HCT116 (cell line): ENCODE measurements around the gene GPC5. TPM values are rescaled to one million over a fixed set of nuclear protein-coding genes. Genes with fewer than 3 reads are reported as not detected.

Source experiments
- ATAC-seq: fragments of 200-7000 bp; cut with Tn5 transposase; 2 replicates; pipeline ENCODE4 v1.9.1; 2020; ENCODE audit warnings: mild to moderate bottlenecking, moderate library complexity
- BruUV-seq: library from RNA; stranded (reverse); fragments of 400-500 nt; replicated peaks from 2 replicates; lab custom pipeline; 2021; lab: Mats Ljungman, UMichigan
- CTCF ChIA-PET: fragments of 300-600 bp; sonication (Branson Sonifier 250); formaldehyde crosslinking; loops from one replicate; lab custom pipeline; 2021; ENCODE audit warnings: antibody characterized with exemption; lab: Charles Lee
- POLR2A ChIA-PET: fragments of 300-600, 350-600 bp; sonication (Branson Sonifier 250); formaldehyde crosslinking; loops from one replicate; lab custom pipeline; 2021; ENCODE audit warnings: antibody characterized with exemption; lab: Charles Lee
- RAD21 ChIA-PET, 2 experiments: fragments of 300-600 bp; sonication (Branson Sonifier 250); formaldehyde crosslinking; loops; one replicate each; lab custom pipeline; 2023; ENCODE audit warnings: low total read pairs in 2 of 2; ENCODE audit not compliant: uncharacterized antibody in 2 of 2, unreplicated experiment in 2 of 2, low non-redundant PET in 1 of 2; lab: Charles Lee
- DNase-seq: peaks from one replicate; pipeline ENCODE4 v3.0.0-alpha.2; 2010; ENCODE audit warnings: low read depth, low spot score
- H2AFZ ChIP-seq: fragments of 200-600 bp; shearing (Covaris generic), sonication (generic); 2 replicates; pipeline ENCODE4 v1.6.1; 2017; ENCODE audit warnings: low read depth, mixed run types, mixed read lengths, antibody characterized with exemption, low read length; ENCODE audit not compliant: poor library complexity, severe bottlenecking
- H3K27ac ChIP-seq: 2 replicates; pipeline ENCODE4 v1.5.1; 2012; ENCODE audit warnings: low read depth, low read length
- H3K27me3 ChIP-seq: fragments of 200-600 bp; sonication (generic); 2 replicates; pipeline ENCODE4 v1.6.1; 2016; ENCODE audit warnings: mixed run types, low read length, mixed read lengths; ENCODE audit not compliant: insufficient read depth
- H3K36me3 ChIP-seq, 2 experiments: fragments of 200-500 bp in 1 of 2; fragments of 200-600 bp in 1 of 2; sonication (Bioruptor generic) in 1 of 2; sonication (generic) in 1 of 2; 2 replicates each; pipeline versions ENCODE4 v1.5.1 to v1.6.1; 2014 to 2016; ENCODE audit warnings: low read length in 2 of 2, inconsistent platforms in 1 of 2, mixed read lengths in 1 of 2, mixed run types in 1 of 2; ENCODE audit not compliant: insufficient read depth in 2 of 2, control insufficient read depth in 1 of 2
- H3K4me1 ChIP-seq, 2 experiments: fragments of 200-600 bp in 1 of 2; sonication (generic) in 1 of 2; 2 replicates each; pipeline versions ENCODE4 v1.5.1 to v1.6.1; 2012 to 2017; ENCODE audit warnings: low read length in 2 of 2, inconsistent platforms in 1 of 2, mild to moderate bottlenecking in 1 of 2, mixed read lengths in 1 of 2, mixed run types in 1 of 2, moderate library complexity in 1 of 2; ENCODE audit not compliant: insufficient read depth in 2 of 2, control insufficient read depth in 1 of 2
- H3K4me2 ChIP-seq: fragments of 200-600 bp; sonication (generic); 2 replicates; pipeline ENCODE4 v1.6.1; 2017; ENCODE audit warnings: mixed run types, low read length, mixed read lengths
- H3K4me3 ChIP-seq, 2 experiments: fragments of 200-600 bp in 1 of 2; sonication (generic) in 1 of 2; replicated peaks in 1 of 2; 2 replicates each; pipeline ENCODE4 v1.5.1; 2011 to 2016; ENCODE audit warnings: low read length in 2 of 2, control low read depth in 1 of 2, low read depth in 1 of 2, mild to moderate bottlenecking in 1 of 2, mixed read lengths in 1 of 2, mixed run types in 1 of 2
- H3K79me2 ChIP-seq: fragments of 200-600 bp; sonication (generic); 2 replicates; pipeline ENCODE4 v1.6.1; 2017; ENCODE audit warnings: mild to moderate bottlenecking, mixed run types, low read length, moderate library complexity, mixed read lengths; ENCODE audit not compliant: insufficient read depth
- H3K9ac ChIP-seq: fragments of 200-600 bp; sonication (generic); 2 replicates; pipeline ENCODE4 v1.6.1; 2016; ENCODE audit warnings: low read length, mixed read lengths
- H3K9me2 ChIP-seq: fragments of 200-600 bp; sonication (generic), shearing (Covaris generic); 2 replicates; pipeline ENCODE4 v1.6.1; 2017; ENCODE audit warnings: mixed run types, mild to moderate bottlenecking, moderate library complexity; ENCODE audit not compliant: insufficient read depth
- H3K9me3 ChIP-seq, 2 experiments: fragments of 200-500 bp in 1 of 2; fragments of 200-600 bp in 1 of 2; sonication (Bioruptor generic) in 1 of 2; sonication (generic) in 1 of 2; 2 replicates each; pipeline ENCODE4 v1.6.1; 2014 to 2017; ENCODE audit warnings: low read length in 2 of 2, mixed read lengths in 2 of 2, inconsistent platforms in 1 of 2, low read depth in 1 of 2, mild to moderate bottlenecking in 1 of 2, mixed run types in 1 of 2, moderate library complexity in 1 of 2; ENCODE audit not compliant: control insufficient read depth in 1 of 2, insufficient read depth in 1 of 2
- H4K20me1 ChIP-seq: fragments of 200-600 bp; sonication (generic), shearing (Covaris generic); 2 replicates; pipeline ENCODE4 v1.6.1; 2017; ENCODE audit warnings: mixed run types, mild to moderate bottlenecking, moderate library complexity; ENCODE audit not compliant: insufficient read depth
- CBX3 ChIP-seq: IDR thresholded peaks from 2 replicates; pipeline ENCODE4 v1.6.1; 2012; ENCODE audit warnings: low read depth
- CEBPB ChIP-seq: IDR thresholded peaks from 2 replicates; pipeline ENCODE4 v1.6.1; 2012; ENCODE audit warnings: low read depth
- ELF1 ChIP-seq: IDR thresholded peaks from 2 replicates; pipeline ENCODE4 v1.6.1; 2012; ENCODE audit warnings: low read depth, borderline replicate concordance
- EZH2 ChIP-seq: fragments of 200-600 bp; sonication (generic); IDR thresholded peaks from 2 replicates; pipeline ENCODE4 v1.6.1; 2017; ENCODE audit warnings: antibody characterized with exemption, mixed run types
- EZH2phosphoT487 ChIP-seq: fragments of 200-600 bp; IDR thresholded peaks from 2 replicates; pipeline ENCODE4 v1.6.1; 2018; ENCODE audit warnings: antibody characterized with exemption, borderline replicate concordance
- JUND ChIP-seq: IDR thresholded peaks from 2 replicates; pipeline ENCODE4 v1.6.1; 2012
- POLR2A ChIP-seq: IDR thresholded peaks from 2 replicates; pipeline ENCODE4 v1.7.0; 2011; ENCODE audit warnings: borderline replicate concordance; ENCODE audit not compliant: insufficient read depth, insufficient read length; ENCODE audit errors: extremely low read depth
- POLR2AphosphoS5 ChIP-seq: IDR thresholded peaks from 2 replicates; pipeline ENCODE4 v1.6.1; 2011; ENCODE audit warnings: mild to moderate bottlenecking, low read depth, low read length, moderate library complexity
- RAD21 ChIP-seq: IDR thresholded peaks from 2 replicates; pipeline ENCODE4 v1.6.1; 2012; ENCODE audit warnings: low read depth, mild to moderate bottlenecking
- SIN3A ChIP-seq: IDR thresholded peaks from 2 replicates; pipeline ENCODE4 v1.6.1; 2012; ENCODE audit warnings: low read depth
- SRF ChIP-seq: IDR thresholded peaks from 2 replicates; pipeline ENCODE4 v1.6.1; 2012; ENCODE audit warnings: low read depth
- YY1 ChIP-seq: IDR thresholded peaks from 2 replicates; pipeline ENCODE4 v1.6.1; 2011; ENCODE audit warnings: low read length, low read depth, moderate library complexity, mild to moderate bottlenecking; ENCODE audit not compliant: insufficient replicate concordance; ENCODE audit errors: extremely low read depth
- ZBTB33 ChIP-seq: IDR thresholded peaks from 2 replicates; pipeline ENCODE4 v1.6.1; 2011; ENCODE audit warnings: mild to moderate bottlenecking, low read length, moderate library complexity; ENCODE audit not compliant: insufficient replicate concordance; ENCODE audit errors: extremely low read depth
- ZFX ChIP-seq: fragments of 450-650 bp; IDR thresholded peaks from 2 replicates; pipeline ENCODE4 v1.6.1; 2017
- intact Hi-C: fragments of 100-400 bp; cut with micrococcal nuclease; formaldehyde crosslinking; loops from 2 replicates; pipeline ENCODE4 v1.10.0; 2022
- total RNA-seq: library from RNA; stranded (reverse); gene quantifications from one replicate; pipeline ENCODE4 v1.2.1, GENCODE V29; 2021; ENCODE audit not compliant: unreplicated experiment
- TF ChIP-seq, protein P1 (sequence below), 3 experiments: fragments of 200-600 bp in 1 of 3; sonication (generic) in 1 of 3; IDR thresholded peaks in 2 of 3; conservative IDR thresholded peaks in 1 of 3; 2 replicates each; pipeline ENCODE4 v1.5.1; 2012 to 2017; ENCODE audit warnings: low read depth in 2 of 3, low read length in 2 of 3, antibody characterized with exemption in 1 of 3, borderline replicate concordance in 1 of 3, control low read depth in 1 of 3, mild to moderate bottlenecking in 1 of 3, mixed read lengths in 1 of 3, mixed run types in 1 of 3, moderate library complexity in 1 of 3; ENCODE audit not compliant: insufficient read depth in 1 of 3
- TF ChIP-seq, protein P2 (sequence below): IDR thresholded peaks from 2 replicates; pipeline ENCODE4 v1.6.1; 2012
- TF ChIP-seq, protein P3 (sequence below): IDR thresholded peaks from 2 replicates; pipeline ENCODE4 v1.6.1; 2012

The GPC5 gene
- total RNA-seq, 1 experiment from 2014 or later = not detected

DNA sequence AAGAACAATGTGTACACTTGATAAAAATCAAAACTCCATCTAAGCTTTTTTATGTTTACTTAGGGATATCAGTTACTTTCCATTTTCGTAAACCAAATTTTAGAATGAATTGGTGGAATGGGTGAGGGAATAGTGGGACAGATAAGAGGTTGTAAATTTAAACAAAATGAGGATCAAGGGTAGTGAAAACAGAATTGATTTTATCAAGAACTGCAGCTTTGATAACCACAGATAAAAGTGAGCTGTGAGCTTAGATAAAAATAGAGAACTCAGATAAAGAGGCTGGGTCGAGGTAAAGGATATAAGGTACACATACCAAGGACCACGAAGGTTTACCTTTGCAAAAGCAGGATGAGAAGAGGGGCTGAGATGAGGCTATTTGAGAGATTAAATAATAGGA is 1015.0 kb downstream of the GPC5 start:
- POLR2A ChIA-PET = no interaction called here
- BruUV-seq = no TSS peak
- ATAC-seq = no peak
- RAD21 ChIA-PET = no interaction called here
- no peaks in the 10 kb centered on the region for H3K4me1 ChIP-seq
- no peak overlapping the region for H2AFZ ChIP-seq
- H3K9ac ChIP-seq = no peak overlapping the region
- TF ChIP-seq ELF1 (no peak), POLR2A (no peak), SIN3A (no peak), ZBTB33 (no peak), CEBPB (no peak), ZFX (no peak), POLR2AphosphoS5 (no peak), CBX3 (no peak), SRF (no peak), YY1 (no peak), EZH2phosphoT487 (no peak), JUND (no peak), EZH2 (no peak), RAD21 (no peak)
- TF ChIP-seq, protein P1, sequence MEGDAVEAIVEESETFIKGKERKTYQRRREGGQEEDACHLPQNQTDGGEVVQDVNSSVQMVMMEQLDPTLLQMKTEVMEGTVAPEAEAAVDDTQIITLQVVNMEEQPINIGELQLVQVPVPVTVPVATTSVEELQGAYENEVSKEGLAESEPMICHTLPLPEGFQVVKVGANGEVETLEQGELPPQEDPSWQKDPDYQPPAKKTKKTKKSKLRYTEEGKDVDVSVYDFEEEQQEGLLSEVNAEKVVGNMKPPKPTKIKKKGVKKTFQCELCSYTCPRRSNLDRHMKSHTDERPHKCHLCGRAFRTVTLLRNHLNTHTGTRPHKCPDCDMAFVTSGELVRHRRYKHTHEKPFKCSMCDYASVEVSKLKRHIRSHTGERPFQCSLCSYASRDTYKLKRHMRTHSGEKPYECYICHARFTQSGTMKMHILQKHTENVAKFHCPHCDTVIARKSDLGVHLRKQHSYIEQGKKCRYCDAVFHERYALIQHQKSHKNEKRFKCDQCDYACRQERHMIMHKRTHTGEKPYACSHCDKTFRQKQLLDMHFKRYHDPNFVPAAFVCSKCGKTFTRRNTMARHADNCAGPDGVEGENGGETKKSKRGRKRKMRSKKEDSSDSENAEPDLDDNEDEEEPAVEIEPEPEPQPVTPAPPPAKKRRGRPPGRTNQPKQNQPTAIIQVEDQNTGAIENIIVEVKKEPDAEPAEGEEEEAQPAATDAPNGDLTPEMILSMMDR (IDR thresholded peaks at IDR 0.05 in 2 of 3, conservative IDR thresholded peaks at IDR 0.05 in 1 of 3; ENCODE audit: borderline replicate concordance in 1 of 3, insufficient read depth in 1 of 3, low read depth in 2 of 3, low read length in 2 of 3) = no peak
- TF ChIP-seq, protein P2, sequence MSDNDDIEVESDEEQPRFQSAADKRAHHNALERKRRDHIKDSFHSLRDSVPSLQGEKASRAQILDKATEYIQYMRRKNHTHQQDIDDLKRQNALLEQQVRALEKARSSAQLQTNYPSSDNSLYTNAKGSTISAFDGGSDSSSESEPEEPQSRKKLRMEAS = no peak
- TF ChIP-seq, protein P3, sequence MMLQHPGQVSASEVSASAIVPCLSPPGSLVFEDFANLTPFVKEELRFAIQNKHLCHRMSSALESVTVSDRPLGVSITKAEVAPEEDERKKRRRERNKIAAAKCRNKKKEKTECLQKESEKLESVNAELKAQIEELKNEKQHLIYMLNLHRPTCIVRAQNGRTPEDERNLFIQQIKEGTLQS = no peak
- TF ChIP-seq, all 23 proteins: peak for 0
- no peak overlapping the region for H3K4me3 ChIP-seq
- H3K27ac ChIP-seq = no peak overlapping the region
- no peaks in the 10 kb centered on the region for H3K9me2 ChIP-seq
- H3K36me3 ChIP-seq = no peaks in the 10 kb centered on the region
- H3K4me2 ChIP-seq = no peak overlapping the region
- no peaks in the 10 kb centered on the region for H3K27me3 ChIP-seq
- CTCF ChIA-PET = no interaction called here
- intact Hi-C loops = no loop called here
- H3K9me3 ChIP-seq = peaks cover 16 to 21% of the 10 kb centered on the region in 2 experiments; a peak in 2 of 4 replicates
- no peaks in the 10 kb centered on the region for H3K79me2 ChIP-seq
- DNase-seq = no peak
- no peaks in the 10 kb centered on the region for H4K20me1 ChIP-seq
